Measurements from ENCODE around the gene NAXD. TPM values are rescaled to one million over a fixed set of nuclear protein-coding genes. Genes with fewer than 3 reads are reported as not detected.

The NAXD gene
- total and polyA plus RNA-seq, 2 of the 4 experiments (the other 2 are of a cell fraction) = 10.2 to 27.2 TPM

- ChIA-PET CTCF (interaction anchor here (1.6 kb wide), 1 partner anchor 40 kb away, joined by 4 read pairs; no protein-coding TSS in a partner anchor), POLR2A (ENCODE audit: unreplicated experiment) (interaction anchor here (0.5 kb wide), 1 partner anchor 333 kb away, joined by 7 read pairs; no protein-coding TSS in a partner anchor)
- dilution Hi-C loops (cut with HindIII; ENCODE audit: low sequenced_read_pairs, unreplicated experiment) = no loop called here
- 0 out of 2 replicates have a peak, but pooled peaks cover 2% of the 10 kb centered on the region for H3K9me1 ChIP-seq (ENCODE audit: insufficient read depth, low read length)
- no peak overlapping the region for H2AK5ac ChIP-seq (ENCODE audit: low read depth, low read length)
- H3K9ac ChIP-seq (ENCODE audit: low read depth, low read length) = no peak overlapping the region
- no TSS peak for BruUV-seq (replicated peaks)
- no CpG with 5 or more reads among the region's 8 CpGs for WGBS, 2 experiments (ENCODE audit: extremely low coverage in 2 of 2, insufficient read length in 1 of 2)
- no peak overlapping the region for H2BK15ac ChIP-seq (ENCODE audit: low read depth, low read length)
- no peak overlapping the region for H3K4me2 ChIP-seq (ENCODE audit: low read depth, low read length)
- no peak overlapping the region for H3K14ac ChIP-seq (replicated peaks; ENCODE audit: low read depth, low read length)
- no peak overlapping the region for H2AFZ ChIP-seq (replicated peaks; ENCODE audit: low read length, poor library complexity)
- no peak overlapping the region for H3K4me3 ChIP-seq (ENCODE audit: insufficient read depth, low read depth, low read length)
- H2AK9ac ChIP-seq (replicated peaks; ENCODE audit: low read depth, low read length, poor library complexity) = no peak overlapping the region
- no peak overlapping the region for H2BK5ac ChIP-seq (ENCODE audit: low read depth, low read length, poor library complexity, severe bottlenecking)
- no peaks in the 10 kb centered on the region for H3K9me3 ChIP-seq (ENCODE audit: control insufficient read depth, insufficient read depth, low read length)
- H3K27ac ChIP-seq (ENCODE audit: insufficient read depth, low read length) = peak overlapping the region; percentile 15; the same call in 1 of the 2 replicates
- H3K23ac ChIP-seq (ENCODE audit: low read depth, low read length) = no peak overlapping the region; the same call in 1 of the 2 replicates
- H3K36me3 ChIP-seq (ENCODE audit: control insufficient read depth, insufficient read depth, low read length) = peaks cover 54% of the 10 kb centered on the region
- H3K4ac ChIP-seq (ENCODE audit: low read depth, low read length) = no peak overlapping the region
- no peaks in the 10 kb centered on the region; the same call in 1 of the 2 replicates for H4K20me1 ChIP-seq (ENCODE audit: insufficient read depth, low read length)
- H2BK120ac ChIP-seq (ENCODE audit: low read depth, low read length) = no peak overlapping the region
- no peaks in the 10 kb centered on the region for H3K27me3 ChIP-seq (ENCODE audit: control insufficient read depth, insufficient read depth, low read length)
- peaks cover 3% of the 10 kb centered on the region; the same call in 1 of the 2 replicates for H3K4me1 ChIP-seq (ENCODE audit: control insufficient read depth, insufficient read depth, low read length)
- no peak overlapping the region for H3K56ac ChIP-seq (ENCODE audit: extremely low read depth, insufficient read depth, low read length)
- ATAC-seq (ENCODE audit: low read depth) = no peak; the same call in 1 of the 2 replicates
- DNase-seq = no peak
- no peak overlapping the region for H4K91ac ChIP-seq (ENCODE audit: insufficient read depth, low read depth, low read length)
- intact Hi-C loops (cut with micrococcal nuclease) = no loop called here
- peak overlapping the region; percentile 24; the same call in 1 of the 2 replicates for H4K5ac ChIP-seq (ENCODE audit: low read depth, low read length)
- H3K79me1 ChIP-seq (ENCODE audit: low read depth in 1 of 2, low read length in 2 of 2) = peaks cover 6 to 22% of the 10 kb centered on the region in 2 experiments
- H3K18ac ChIP-seq (ENCODE audit: low read depth, low read length) = no peak overlapping the region; the same call in 1 of the 2 replicates
- in situ Hi-C loops (cut with MboI; ENCODE audit: low sequenced_read_pairs) = no loop called here
- no peak overlapping the region for H4K8ac ChIP-seq (ENCODE audit: low read depth in 2 of 2, low read length in 2 of 2)
- no peak overlapping the region for H2BK20ac ChIP-seq (ENCODE audit: low read depth, low read length)
- TF ChIP-seq NFE2L2 (IDR thresholded peaks at IDR 0.05; ENCODE audit: low read depth, low read length) (no peak), BHLHE40 (IDR thresholded peaks at IDR 0.05; ENCODE audit: low read depth, low read length) (no peak), USF2 (IDR thresholded peaks at IDR 0.05; ENCODE audit: low read depth, low read length) (no peak), RAD21 (IDR thresholded peaks at IDR 0.05; ENCODE audit: low read length) (no peak), ELK1 (IDR thresholded peaks at IDR 0.05; ENCODE audit: borderline replicate concordance, low read depth, low read length) (no peak), MAZ (IDR thresholded peaks at IDR 0.05; ENCODE audit: borderline replicate concordance, low read depth, low read length) (no peak), RCOR1 (IDR thresholded peaks at IDR 0.05; ENCODE audit: insufficient replicate concordance, low read length) (no peak), CHD1 (IDR thresholded peaks at IDR 0.05; ENCODE audit: low read depth, low read length) (no peak), FOS (IDR thresholded peaks at IDR 0.05; ENCODE audit: low read depth, low read length) (no peak), MXI1 (IDR thresholded peaks at IDR 0.05; ENCODE audit: borderline replicate concordance, low read depth, low read length) (no peak), SMC3 (IDR thresholded peaks at IDR 0.05; ENCODE audit: low read depth, low read length) (no peak), RFX5 (IDR thresholded peaks at IDR 0.05; ENCODE audit: low read depth, low read length) (no peak), POLR2A (IDR thresholded peaks at IDR 0.05; ENCODE audit: low read depth, low read length) (no peak), CEBPB (IDR thresholded peaks at IDR 0.05; ENCODE audit: low read depth, low read length) (no peak), MAFK (IDR thresholded peaks at IDR 0.05; ENCODE audit: low read depth, low read length) (no peak)
Observed at GRCh38 chr13:110684388-110685056, 69.2 kb downstream of the NAXD start.
